HG03060 (cell line): ENCODE results near the gene ARF5.

Source experiments
- ATAC-seq: cut with Tn5 transposase; IDR thresholded peaks from one replicate; pipeline ENCODE4 v1.9.1; 2021; ENCODE audit warnings: low read depth, moderate number of reproducible peaks; ENCODE audit not compliant: unreplicated experiment

The ARF5 gene

GRCh38 chr7:127587663-127588018 is 570 bp upstream of the ARF5 start:
- ATAC-seq: no peak

- no peak for ATAC-seq
Measured at GRCh38 chr7:127588697-127589482, 679 bp downstream of the ARF5 start.

GRCh38 chr7:127589896-127590295 is 1.7 kb downstream of the ARF5 start:
- ATAC-seq: no peak

GRCh38 chr7:127591189-127591588 is 3.0 kb downstream of the ARF5 start:
- ATAC-seq: no peak

GRCh38 chr7:127591591-127591990 is 3.4 kb downstream of the ARF5 start:
- no peak for ATAC-seq

- ATAC-seq: no peak
Measured at GRCh38 chr7:127592550-127592949, 4.3 kb downstream of the ARF5 start.

- ATAC-seq: no peak
Measured at GRCh38 chr7:127594490-127594889, 6.3 kb downstream of the ARF5 start.

GRCh38 chr7:127595737-127596136 is 7.5 kb downstream of the ARF5 start:
- no peak for ATAC-seq

GRCh38 chr7:127598318-127598717 is 10.1 kb downstream of the ARF5 start:
- no peak for ATAC-seq

GRCh38 chr7:127600885-127601284 is 12.7 kb downstream of the ARF5 start:
- no peak for ATAC-seq

GRCh38 chr7:127608446-127608845 is 20.2 kb downstream of the ARF5 start:
- ATAC-seq: no peak

GRCh38 chr7:127609297-127609696 is 21.1 kb downstream of the ARF5 start:
- ATAC-seq: no peak

- ATAC-seq: no peak
Measured at GRCh38 chr7:127612263-127612662, 24.1 kb downstream of the ARF5 start.

GRCh38 chr7:127616724-127617123 is 28.5 kb downstream of the ARF5 start:
- ATAC-seq: no peak

GRCh38 chr7:127618042-127618441 is 29.8 kb downstream of the ARF5 start, which contains the start of gene PAX4:
Gene PAX4, minus strand, starts transcription at chr7:127618142. Its CDS starts 2,214 bp downstream, at chr7:127615928.
- ATAC-seq: no peak

- ATAC-seq: no peak
Measured at GRCh38 chr7:127618775-127619174, 30.6 kb downstream of the ARF5 start.

GRCh38 chr7:127619681-127620405 is 31.6 kb downstream of the ARF5 start:
- ATAC-seq: no peak

- no peak for ATAC-seq
Measured at GRCh38 chr7:127620406-127621233, 32.4 kb downstream of the ARF5 start.

GRCh38 chr7:127625331-127625730 is 37.1 kb downstream of the ARF5 start:
- ATAC-seq: no peak

- no peak for ATAC-seq
Measured at GRCh38 chr7:127628445-127628844, 40.2 kb downstream of the ARF5 start.

- ATAC-seq: no peak
Measured at GRCh38 chr7:127629268-127629854, 41.1 kb downstream of the ARF5 start.
